OCI-LY1 (cell line): ENCODE measurements around the gene DMD.

Experiments used
- H2AFZ ChIP-seq: fragments of 200-600 bp; sonication (generic), shearing (Covaris generic); 2 replicates; pipeline ENCODE4 v1.6.0; 2014; ENCODE audit warnings: antibody characterized with exemption, mild to moderate bottlenecking, low read length
- H3F3A ChIP-seq: fragments of 200-600 bp; sonication (generic), shearing (Covaris generic); 2 replicates; pipeline ENCODE4 v1.6.0; 2014; ENCODE audit warnings: mild to moderate bottlenecking, antibody characterized with exemption, low read length, moderate library complexity; ENCODE audit not compliant: insufficient read depth
- H3K27ac ChIP-seq: fragments of 200-600 bp; sonication (generic); 2 replicates; pipeline ENCODE4 v1.5.1; 2014; ENCODE audit warnings: low read length, mixed run types, mild to moderate bottlenecking, low read depth; ENCODE audit not compliant: poor library complexity, severe bottlenecking
- H3K27me3 ChIP-seq: fragments of 200-600 bp; sonication (generic); 2 replicates; pipeline ENCODE4 v1.6.0; 2014; ENCODE audit warnings: antibody characterized with exemption, mild to moderate bottlenecking, low read length, moderate library complexity; ENCODE audit not compliant: insufficient read depth
- H3K36me3 ChIP-seq: fragments of 200-600 bp; sonication (generic); 2 replicates; pipeline ENCODE4 v1.6.1; 2014; ENCODE audit warnings: mild to moderate bottlenecking, antibody characterized with exemption, low read length, moderate library complexity, mixed read lengths; ENCODE audit not compliant: insufficient read depth
- H3K4me1 ChIP-seq: fragments of 200-600 bp; sonication (generic); 2 replicates; pipeline ENCODE4 v1.5.1; 2014; ENCODE audit warnings: mild to moderate bottlenecking, low read length, moderate library complexity; ENCODE audit not compliant: insufficient read depth, severe bottlenecking
- H3K4me2 ChIP-seq: fragments of 200-600 bp; sonication (generic), shearing (Covaris generic); 2 replicates; pipeline ENCODE4 v1.6.1; 2014; ENCODE audit warnings: low read length
- H3K4me3 ChIP-seq: fragments of 200-600 bp; sonication (generic); 2 replicates; pipeline ENCODE4 v1.5.1; 2014; ENCODE audit warnings: low read length, low read depth, mild to moderate bottlenecking, mixed read lengths; ENCODE audit not compliant: poor library complexity, severe bottlenecking
- H3K79me2 ChIP-seq: fragments of 200-600 bp; shearing (Covaris generic); 2 replicates; pipeline ENCODE4 v1.6.1; 2016; ENCODE audit warnings: mixed run types, low read length, mixed read lengths; ENCODE audit not compliant: insufficient read depth
- H3K9ac ChIP-seq: fragments of 200-600 bp; sonication (generic), shearing (Covaris generic); 2 replicates; pipeline ENCODE4 v1.6.1; 2014; ENCODE audit warnings: mild to moderate bottlenecking, low read length, mixed read lengths
- H3K9me2 ChIP-seq: fragments of 200-600 bp; sonication (generic), shearing (Covaris generic); 2 replicates; pipeline ENCODE4 v1.6.1; 2014; ENCODE audit warnings: low read depth, mild to moderate bottlenecking, low read length, mixed read lengths
- H3K9me3 ChIP-seq: fragments of 200-600 bp; shearing (Covaris generic); 2 replicates; pipeline ENCODE4 v1.6.1; 2014; ENCODE audit warnings: low read length, mixed read lengths
- H4K20me1 ChIP-seq: fragments of 200-600 bp; sonication (generic), shearing (Covaris generic); 2 replicates; pipeline ENCODE4 v1.6.0; 2016; ENCODE audit warnings: mild to moderate bottlenecking, low read length; ENCODE audit not compliant: insufficient read depth
- EZH2 ChIP-seq: fragments of 200-600 bp; sonication (generic), shearing (Covaris generic); IDR thresholded peaks from 2 replicates; pipeline ENCODE4 v1.8.0; 2017; ENCODE audit warnings: borderline replicate concordance, mixed run types, mild to moderate bottlenecking, antibody characterized with exemption, low read length, moderate library complexity, mixed read lengths
- TF ChIP-seq, protein P1 (sequence below): fragments of 200-600 bp; sonication (generic), shearing (Covaris generic); IDR thresholded peaks from 2 replicates; pipeline ENCODE4 v1.5.1; 2017; ENCODE audit warnings: mild to moderate bottlenecking, antibody characterized with exemption, low read length, moderate library complexity, mixed read lengths

DMD gene

DNA sequence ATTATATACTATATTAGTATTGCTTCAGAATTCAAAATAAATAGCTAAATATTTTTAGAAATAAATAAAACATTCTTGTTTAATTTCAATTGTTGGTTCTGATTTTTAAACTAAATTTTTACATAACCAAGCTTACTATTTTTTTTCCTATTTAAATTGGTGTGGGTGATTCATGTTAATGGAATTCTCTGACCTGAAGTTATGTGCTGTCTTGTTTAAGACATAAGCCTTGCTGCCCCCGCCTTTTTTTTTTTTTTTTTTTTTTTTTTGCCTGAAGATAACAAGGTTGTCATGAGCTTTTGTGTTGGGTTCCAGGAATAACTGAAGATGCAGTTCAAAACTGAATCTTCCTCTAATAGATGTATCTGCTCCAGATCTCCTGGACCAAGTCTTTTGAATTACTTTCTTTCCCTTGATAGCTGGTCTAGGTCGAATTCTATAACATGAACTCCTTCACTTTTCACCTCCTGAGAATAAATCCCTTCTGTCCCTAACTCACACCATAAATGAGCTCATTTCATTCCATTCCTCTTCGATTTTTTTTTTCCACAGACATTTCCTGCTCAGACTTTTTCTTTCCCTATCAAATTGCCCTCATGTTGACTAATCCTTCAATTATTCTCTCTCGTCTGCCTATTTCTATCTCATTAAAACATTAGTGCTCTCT lies 1878.1 kb downstream of the DMD start:
- Histone ChIP-seq H3K9ac (no peak overlapping the region), H3K27ac (no peak overlapping the region), H3K4me1 (no peaks in the 10 kb centered on the region), H3K9me3 (no peaks in the 10 kb centered on the region), H3K4me2 (no peak overlapping the region), H2AFZ (no peak overlapping the region), H3K9me2 (no peaks in the 10 kb centered on the region), H3K4me3 (no peak overlapping the region), H3K36me3 (no peaks in the 10 kb centered on the region), H4K20me1 (no peaks in the 10 kb centered on the region), H3K27me3 (no peaks in the 10 kb centered on the region), H3F3A (no peaks in the 10 kb centered on the region), H3K79me2 (no peaks in the 10 kb centered on the region)
- TF ChIP-seq, protein P1, sequence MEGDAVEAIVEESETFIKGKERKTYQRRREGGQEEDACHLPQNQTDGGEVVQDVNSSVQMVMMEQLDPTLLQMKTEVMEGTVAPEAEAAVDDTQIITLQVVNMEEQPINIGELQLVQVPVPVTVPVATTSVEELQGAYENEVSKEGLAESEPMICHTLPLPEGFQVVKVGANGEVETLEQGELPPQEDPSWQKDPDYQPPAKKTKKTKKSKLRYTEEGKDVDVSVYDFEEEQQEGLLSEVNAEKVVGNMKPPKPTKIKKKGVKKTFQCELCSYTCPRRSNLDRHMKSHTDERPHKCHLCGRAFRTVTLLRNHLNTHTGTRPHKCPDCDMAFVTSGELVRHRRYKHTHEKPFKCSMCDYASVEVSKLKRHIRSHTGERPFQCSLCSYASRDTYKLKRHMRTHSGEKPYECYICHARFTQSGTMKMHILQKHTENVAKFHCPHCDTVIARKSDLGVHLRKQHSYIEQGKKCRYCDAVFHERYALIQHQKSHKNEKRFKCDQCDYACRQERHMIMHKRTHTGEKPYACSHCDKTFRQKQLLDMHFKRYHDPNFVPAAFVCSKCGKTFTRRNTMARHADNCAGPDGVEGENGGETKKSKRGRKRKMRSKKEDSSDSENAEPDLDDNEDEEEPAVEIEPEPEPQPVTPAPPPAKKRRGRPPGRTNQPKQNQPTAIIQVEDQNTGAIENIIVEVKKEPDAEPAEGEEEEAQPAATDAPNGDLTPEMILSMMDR: no peak
- TF ChIP-seq EZH2: no peak

DNA sequence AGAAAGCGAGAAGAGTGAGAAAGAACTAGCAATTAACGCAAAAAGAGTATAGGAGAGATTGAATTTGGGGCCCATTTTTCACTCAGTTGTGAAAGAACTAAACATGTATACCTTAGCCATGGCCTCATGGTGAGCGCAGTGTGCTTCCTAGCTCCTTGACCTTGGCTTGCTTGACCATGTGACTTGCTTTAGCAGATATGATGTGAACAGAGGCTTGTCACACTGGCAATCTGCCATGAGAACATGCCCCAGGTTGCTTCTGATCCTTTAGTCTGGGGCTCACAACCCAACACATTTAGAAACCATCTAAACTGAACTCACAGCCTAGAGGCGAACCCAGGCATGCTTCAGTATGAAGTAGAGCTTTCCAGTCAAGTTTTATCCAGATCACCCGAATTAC lies 1879.4 kb downstream of the DMD start:
- Histone ChIP-seq H3K36me3 (no peaks in the 10 kb centered on the region), H3K9me2 (no peaks in the 10 kb centered on the region), H3K27me3 (no peaks in the 10 kb centered on the region), H3K9ac (no peak overlapping the region), H2AFZ (no peak overlapping the region), H3K4me3 (no peak overlapping the region), H3F3A (no peaks in the 10 kb centered on the region), H3K4me2 (no peak overlapping the region), H4K20me1 (no peaks in the 10 kb centered on the region), H3K27ac (no peak overlapping the region), H3K4me1 (no peaks in the 10 kb centered on the region), H3K79me2 (no peaks in the 10 kb centered on the region), H3K9me3 (no peaks in the 10 kb centered on the region)
- TF ChIP-seq, protein P1: no peak
- no peak for TF ChIP-seq EZH2

DNA sequence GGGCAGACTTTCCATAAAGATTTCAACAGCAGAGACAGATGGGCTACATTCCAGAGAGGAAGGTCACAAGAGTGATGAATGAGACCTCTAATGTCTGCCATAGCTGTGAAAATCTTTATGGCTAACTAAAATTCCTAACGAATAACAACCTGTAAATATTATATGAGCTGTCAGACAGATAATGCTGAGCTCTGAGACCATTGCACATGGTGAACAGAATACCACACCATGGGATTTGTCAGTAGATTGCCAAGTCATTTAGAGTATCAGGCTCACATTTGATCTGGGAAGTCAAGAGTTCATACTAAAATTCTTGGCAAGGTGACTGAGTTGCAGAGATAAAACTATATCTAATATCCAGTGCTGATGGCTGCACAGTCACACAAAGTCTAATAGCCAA lies 1880.3 kb downstream of the DMD start:
- no peaks in the 10 kb centered on the region for H3K9me2 ChIP-seq
- H3K36me3 ChIP-seq: no peaks in the 10 kb centered on the region
- no peaks in the 10 kb centered on the region for H3F3A ChIP-seq
- H2AFZ ChIP-seq: no peak overlapping the region
- H3K79me2 ChIP-seq: no peaks in the 10 kb centered on the region
- H3K4me3 ChIP-seq: no peak overlapping the region
- H3K9ac ChIP-seq: no peak overlapping the region
- TF ChIP-seq, protein P1: no peak
- TF ChIP-seq EZH2: no peak
- H3K4me2 ChIP-seq: no peak overlapping the region
- no peak overlapping the region for H3K27ac ChIP-seq
- no peaks in the 10 kb centered on the region for H3K4me1 ChIP-seq
- no peaks in the 10 kb centered on the region for H3K9me3 ChIP-seq
- H4K20me1 ChIP-seq: no peaks in the 10 kb centered on the region
- no peaks in the 10 kb centered on the region for H3K27me3 ChIP-seq
